Ascending aorta (tissue), 2 donors: ENCODE measurements around the gene ENOX1. TPM values are rescaled to one million over a fixed set of nuclear protein-coding genes. Genes with fewer than 3 reads are reported as not detected.

Experiments
- DNase-seq, 2 donors: peaks; one replicate each; pipeline ENCODE4 v3.0.0-alpha.2; 2019; ENCODE audit warnings: low spot score in 2 of 2
- H3K27ac ChIP-seq, 2 donors: fragments of 200-600 bp; sonication (generic); one replicate each; pipeline ENCODE4 v1.5.1; 2016 to 2017; ENCODE audit warnings: mild to moderate bottlenecking in 1 of 2
- H3K27me3 ChIP-seq: fragments of 200-600 bp; sonication (generic); one replicate; pipeline ENCODE4 v1.5.1; 2017
- H3K36me3 ChIP-seq, 2 donors: fragments of 200-600 bp; sonication (generic); one replicate each; pipeline ENCODE4 v1.5.1; 2016
- H3K4me1 ChIP-seq, 2 donors: fragments of 200-600 bp; sonication (generic); one replicate each; pipeline ENCODE4 v1.5.1; 2016 to 2017; ENCODE audit warnings: mild to moderate bottlenecking in 1 of 2
- H3K4me3 ChIP-seq, 2 donors: fragments of 200-600 bp; sonication (generic); one replicate each; pipeline ENCODE4 v1.5.1; 2016 to 2017; ENCODE audit warnings: mild to moderate bottlenecking in 1 of 2
- H3K9me3 ChIP-seq, 2 donors: fragments of 200-600 bp; sonication (generic); one replicate each; pipeline ENCODE4 v1.5.1; 2016
- CTCF ChIP-seq, 3 experiments: fragments of 200-600 bp in 2 of 3; fragments of 450-650 bp in 1 of 3; sonication (generic) in 2 of 3; IDR thresholded peaks; one replicate each; pipeline ENCODE4 v1.5.1; 2016 to 2019; ENCODE audit warnings: antibody characterized with exemption in 3 of 3, mild to moderate bottlenecking in 1 of 3, moderate library complexity in 1 of 3
- intact Hi-C: fragments of 100-400 bp; cut with DNase I; formaldehyde crosslinking; loops from one replicate; pipeline ENCODE4 v1.15.1; 2023
- total RNA-seq: library from RNA; depleted of rRNA; stranded (reverse); fragments of >200 nt; gene quantifications from one replicate; pipeline ENCODE4 v1.1.0, GENCODE V29; 2016

The ENOX1 gene
- total RNA-seq, 1 donor from 2014 or later, result 0.21 TPM

GRCh38 chr13:43257765-43258164 is 529.0 kb downstream of the ENOX1 start:
- Histone ChIP-seq H3K27me3 (no peaks in the 10 kb centered on the region), H3K4me3 (no peak overlapping the region), H3K9me3 (no peaks in the 10 kb centered on the region), H3K27ac (no peak overlapping the region), H3K4me1 (no peaks in the 10 kb centered on the region), H3K36me3 (no peaks in the 10 kb centered on the region)
- no peak for TF ChIP-seq CTCF (IDR thresholded peaks at IDR 0.05)
- intact Hi-C loops, result no loop called here
- no peak for DNase-seq

- TF ChIP-seq CTCF (IDR thresholded peaks at IDR 0.05), result no peak
- no peak for DNase-seq
- no peaks in the 10 kb centered on the region for H3K4me1 ChIP-seq
- H3K9me3 ChIP-seq, result no peaks in the 10 kb centered on the region
- no peak overlapping the region for H3K4me3 ChIP-seq
- intact Hi-C loops, result no loop called here
- H3K36me3 ChIP-seq, result no peaks in the 10 kb centered on the region
- H3K27me3 ChIP-seq, result no peaks in the 10 kb centered on the region
- H3K27ac ChIP-seq, result no peak overlapping the region
Observed at GRCh38 chr13:43251961-43252360, 534.8 kb downstream of the ENOX1 start.

- no peaks in the 10 kb centered on the region for H3K27me3 ChIP-seq
- no peaks in the 10 kb centered on the region for H3K4me1 ChIP-seq
Observed at GRCh38 chr13:43246382-43246781, 540.4 kb downstream of the ENOX1 start.

GRCh38 chr13:43245374-43245964 is 541.3 kb downstream of the ENOX1 start:
- intact Hi-C loops, result no loop called here
- DNase-seq, result no peak

More at GRCh38 chr13:43246382-43246781, 540.4 kb downstream of the ENOX1 start:
- Histone ChIP-seq H3K9me3 (no peaks in the 10 kb centered on the region), H3K36me3 (no peaks in the 10 kb centered on the region), H3K27ac (no peak overlapping the region), H3K4me3 (no peak overlapping the region)
- no peak for DNase-seq
- TF ChIP-seq CTCF (IDR thresholded peaks at IDR 0.05), result no peak
- intact Hi-C loops, result no loop called here

GRCh38 chr13:43244481-43244880 is 542.3 kb downstream of the ENOX1 start:
- H3K4me1 ChIP-seq, result no peaks in the 10 kb centered on the region
- intact Hi-C loops, result no loop called here
- no peak for DNase-seq
- no peaks in the 10 kb centered on the region for H3K36me3 ChIP-seq
- TF ChIP-seq CTCF (IDR thresholded peaks at IDR 0.05), result no peak
- no peak overlapping the region for H3K4me3 ChIP-seq
- no peaks in the 10 kb centered on the region for H3K27me3 ChIP-seq
- no peaks in the 10 kb centered on the region for H3K9me3 ChIP-seq
- H3K27ac ChIP-seq, result no peak overlapping the region

More at GRCh38 chr13:43245374-43245964, 541.3 kb downstream of the ENOX1 start:
- Histone ChIP-seq H3K36me3 (no peaks in the 10 kb centered on the region), H3K4me3 (no peak overlapping the region), H3K27me3 (no peaks in the 10 kb centered on the region), H3K27ac (no peak overlapping the region), H3K4me1 (no peaks in the 10 kb centered on the region), H3K9me3 (no peaks in the 10 kb centered on the region)
- no peak for TF ChIP-seq CTCF (IDR thresholded peaks at IDR 0.05)

GRCh38 chr13:43243711-43244110 is 543.1 kb downstream of the ENOX1 start:
- Histone ChIP-seq H3K4me1 (no peaks in the 10 kb centered on the region), H3K27ac (no peak overlapping the region), H3K9me3 (no peaks in the 10 kb centered on the region), H3K4me3 (no peak overlapping the region), H3K27me3 (no peaks in the 10 kb centered on the region), H3K36me3 (no peaks in the 10 kb centered on the region)
- intact Hi-C loops, result no loop called here
- TF ChIP-seq CTCF (IDR thresholded peaks at IDR 0.05), result no peak
- no peak for DNase-seq
